ENCODE measurements around the gene VSTM2L.

GRCh38 chr20:37914367-37914671 lies 11.4 kb downstream of the VSTM2L start:
- TF ChIP-seq EZH2phosphoT487 (IDR thresholded peaks at IDR 0.05; ENCODE audit: insufficient read depth, low read depth) (no peak), EZH2 (IDR thresholded peaks at IDR 0.05; ENCODE audit: insufficient read depth, poor library complexity, severe bottlenecking) (no peak)

All from GM23248 (cell line).